Kidney tubule cell (primary cell): ENCODE results near the gene TCTN1.
A peak's percentile ranks its signal among the peaks of the same experiment; 100 is the strongest.
"Not testable (repeated sequence)": the region's sequence is repeated elsewhere in the genome, so short reads cannot be mapped to it uniquely, and the experiment has no call there.

Experiments
- DNase-seq: peaks from one replicate; pipeline ENCODE4 v3.0.0-alpha.2; 2018; ENCODE audit warnings: low spot score

The TCTN1 gene

GRCh38 chr12:110613771-110614684 is at the start of gene TCTN1:
Gene TCTN1, plus strand, starts transcription at chr12:110614129. Its CDS starts 54 bp downstream, at chr12:110614183.
- DNase-seq, result peak; percentile 97

DNA sequence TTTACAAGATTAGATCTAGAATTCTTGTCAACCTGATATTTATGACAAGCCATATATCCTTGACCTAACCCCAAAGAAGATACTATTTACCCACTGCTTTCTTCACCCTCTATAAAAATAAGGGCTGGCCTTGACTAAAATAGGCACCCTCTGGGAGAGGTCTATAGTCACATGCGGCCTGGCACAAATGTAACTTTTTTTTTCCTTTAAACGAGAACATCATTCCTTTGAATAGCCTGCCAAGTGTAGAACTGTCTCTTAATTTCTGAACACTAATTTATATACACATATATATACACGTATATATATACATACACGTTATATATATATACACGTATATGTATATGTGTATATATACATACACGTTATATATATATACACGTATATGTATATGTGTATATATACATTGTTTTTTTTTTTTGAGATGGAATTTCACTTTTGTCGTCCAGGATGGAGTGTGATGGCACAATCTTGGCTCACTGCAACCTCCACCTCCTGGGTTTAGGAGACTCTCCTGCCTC is 49.4 kb upstream of the TCTN1 start:
- DNase-seq, result no peak

- DNase-seq, result peak; percentile 83
Observed at GRCh38 chr12:110565894-110566871, 47.7 kb upstream of the TCTN1 start.

DNA sequence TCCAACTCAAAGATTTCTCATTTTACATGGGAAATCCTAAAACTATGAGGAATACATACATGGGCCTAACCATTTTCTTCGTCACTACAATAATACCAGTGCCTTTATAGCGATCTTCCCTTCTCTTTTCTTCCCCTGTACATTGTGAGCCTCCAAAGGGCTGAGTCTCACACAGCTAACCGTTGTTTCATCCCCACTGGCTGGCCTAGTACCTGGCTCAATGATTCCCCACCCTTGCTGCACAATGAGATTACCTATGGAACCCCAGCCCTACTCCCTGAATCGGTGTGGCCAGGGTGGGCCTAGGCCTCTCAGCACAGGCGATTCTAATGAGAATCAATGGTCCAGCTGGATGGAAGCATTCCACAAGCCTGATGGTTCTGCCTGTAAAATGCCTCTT is 46.9 kb upstream of the TCTN1 start:
- no peak for DNase-seq

DNA sequence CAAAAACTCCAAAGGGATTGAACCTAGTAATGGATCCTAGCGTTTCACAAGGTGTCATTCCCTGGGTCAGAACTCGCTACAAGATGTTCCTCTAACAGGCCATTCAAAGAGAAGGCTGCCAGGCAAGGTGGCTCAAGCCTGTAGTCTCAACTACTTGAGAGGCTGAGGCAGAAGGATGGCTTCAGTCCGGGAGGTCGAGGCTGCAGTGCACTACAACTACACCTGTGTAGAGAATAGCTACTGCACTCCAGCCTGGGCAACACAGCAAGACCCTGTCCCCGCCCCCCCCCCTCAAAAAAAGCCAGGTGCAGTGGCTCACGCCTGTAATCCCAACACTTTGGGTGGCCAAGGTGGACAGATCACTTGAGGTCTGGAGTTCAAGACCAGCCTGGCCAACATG is 45.2 kb upstream of the TCTN1 start:
- DNase-seq, result no peak

DNA sequence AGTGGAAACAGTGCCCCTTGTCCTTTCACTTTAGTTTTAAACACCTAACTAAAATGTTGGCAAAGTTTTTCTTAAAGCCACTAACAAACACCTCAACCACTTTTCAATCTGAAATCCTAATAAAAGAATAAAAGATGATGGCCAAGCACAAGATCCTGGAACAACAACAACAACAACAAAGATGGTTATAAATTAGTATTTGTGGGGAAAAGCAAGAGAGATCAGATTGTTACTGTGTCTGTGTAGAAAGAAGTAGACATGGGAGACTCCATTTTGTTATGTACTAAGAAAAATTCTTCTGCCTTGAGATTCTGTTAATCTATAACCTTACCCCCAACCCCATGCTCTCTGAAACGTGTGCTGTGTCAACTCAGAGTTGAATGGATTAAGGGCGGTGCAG is 44.1 kb upstream of the TCTN1 start:
- DNase-seq, result not testable (repeated sequence)

DNA sequence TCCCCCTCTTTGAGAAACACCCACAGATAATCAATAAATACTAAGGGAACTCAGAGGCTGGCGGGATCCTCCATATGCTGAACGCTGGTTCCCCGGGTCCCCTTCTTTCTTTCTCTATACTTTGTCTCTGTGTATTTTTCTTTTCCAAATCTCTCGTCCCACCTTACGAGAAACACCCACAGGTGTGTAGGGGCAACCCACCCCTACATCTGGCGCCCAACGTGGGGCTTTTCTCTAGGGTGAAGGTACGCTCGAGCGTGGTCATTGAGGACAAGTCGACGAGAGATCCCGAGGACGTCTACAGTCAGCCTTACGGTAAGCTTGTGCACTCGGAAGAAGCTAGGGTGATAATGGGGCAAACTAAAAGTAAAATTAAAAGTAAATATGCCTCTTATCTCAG is 43.1 kb upstream of the TCTN1 start:
- DNase-seq, result not testable (repeated sequence)

- no peak for DNase-seq
Observed at GRCh38 chr12:110574044-110574443, 39.9 kb upstream of the TCTN1 start.

- not testable (repeated sequence) for DNase-seq
Observed at GRCh38 chr12:110574717-110575230, 39.2 kb upstream of the TCTN1 start.

- no peak for DNase-seq
Observed at GRCh38 chr12:110575326-110575725, 38.6 kb upstream of the TCTN1 start.

GRCh38 chr12:110576504-110576903 is 37.4 kb upstream of the TCTN1 start:
- no peak for DNase-seq

GRCh38 chr12:110577864-110578693 is 35.9 kb upstream of the TCTN1 start:
- DNase-seq, result peak; percentile 83

GRCh38 chr12:110578694-110579534 is 35.0 kb upstream of the TCTN1 start:
- DNase-seq, result peak; percentile 82

GRCh38 chr12:110579535-110580253 is 34.2 kb upstream of the TCTN1 start:
- DNase-seq, result no peak

DNA sequence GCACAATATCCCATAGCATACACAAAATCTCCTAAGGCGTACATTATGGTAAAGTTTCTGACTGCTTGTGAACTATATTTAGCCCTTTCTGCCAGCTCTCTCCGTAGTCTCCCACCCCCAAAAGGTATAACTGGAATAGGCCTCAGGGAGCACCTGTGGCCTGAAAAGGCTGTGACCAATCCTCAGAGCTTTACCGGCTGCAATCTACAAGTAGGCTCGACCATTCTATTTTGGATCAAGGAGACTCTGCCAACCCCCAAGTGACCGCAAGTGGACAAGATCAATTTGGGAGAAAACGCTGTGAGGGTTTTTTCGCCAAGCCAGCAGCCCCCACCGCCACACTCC is 32.0 kb upstream of the TCTN1 start:
- DNase-seq, result peak; percentile 18

- DNase-seq, result peak; percentile 82
Observed at GRCh38 chr12:110582276-110583136, 31.4 kb upstream of the TCTN1 start.

DNA sequence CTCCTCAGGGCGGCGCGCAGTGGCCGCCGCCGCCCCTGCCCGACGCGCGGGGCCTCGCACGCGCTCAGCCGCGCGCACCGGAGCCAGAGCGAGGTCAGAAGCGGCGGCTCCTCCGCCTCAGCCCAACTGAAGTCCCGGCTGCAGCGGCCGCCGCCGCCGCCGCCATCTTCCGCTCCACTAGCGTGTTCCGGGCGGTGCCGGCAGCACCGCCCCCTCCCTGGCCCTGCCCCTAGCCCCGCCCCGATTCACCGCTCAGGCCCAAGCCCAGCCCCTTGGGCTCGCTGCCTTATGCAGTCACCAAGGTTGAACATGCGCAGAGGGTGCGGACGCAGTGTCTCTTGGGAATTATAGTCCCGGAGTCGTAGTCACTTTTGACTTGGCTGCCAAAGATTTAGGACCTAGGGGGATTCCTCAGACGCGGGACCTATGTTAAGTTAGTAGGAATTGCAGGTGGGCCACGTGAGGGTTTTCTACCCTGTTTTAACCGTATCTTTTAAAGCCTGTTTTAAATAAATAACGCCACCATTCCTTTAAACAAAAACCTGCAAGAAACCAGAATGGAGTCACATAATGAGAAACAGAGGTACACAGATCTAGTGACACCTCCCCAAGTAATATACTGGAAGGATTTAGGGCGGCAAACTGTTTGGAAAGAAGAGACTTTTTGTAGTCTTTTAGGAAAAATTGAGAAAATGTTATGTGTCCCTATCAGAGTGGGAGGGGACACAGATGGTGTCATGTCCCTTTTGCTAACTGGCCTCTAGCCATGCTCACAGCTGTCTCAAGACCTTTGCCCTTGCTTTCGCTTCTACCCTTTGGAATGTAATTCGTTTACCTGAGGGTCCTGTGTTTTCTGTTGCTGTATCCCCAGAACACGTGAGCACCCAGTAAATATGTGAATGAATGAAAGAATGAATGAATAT is 30.5 kb upstream of the TCTN1 start, which contains the start of gene PPTC7:
Gene PPTC7, minus strand, starts transcription at position 182 of the 923 bp plus-strand sequence. CDS start 287 bp downstream, outside the sequence.
- peak; percentile 94 for DNase-seq
